ENCODE data around the gene DAW1.
"Not testable (repeated sequence)": the region's sequence is repeated elsewhere in the genome, so short reads cannot be mapped to it uniquely, and the experiment has no call there.

DAW1 gene

DNA sequence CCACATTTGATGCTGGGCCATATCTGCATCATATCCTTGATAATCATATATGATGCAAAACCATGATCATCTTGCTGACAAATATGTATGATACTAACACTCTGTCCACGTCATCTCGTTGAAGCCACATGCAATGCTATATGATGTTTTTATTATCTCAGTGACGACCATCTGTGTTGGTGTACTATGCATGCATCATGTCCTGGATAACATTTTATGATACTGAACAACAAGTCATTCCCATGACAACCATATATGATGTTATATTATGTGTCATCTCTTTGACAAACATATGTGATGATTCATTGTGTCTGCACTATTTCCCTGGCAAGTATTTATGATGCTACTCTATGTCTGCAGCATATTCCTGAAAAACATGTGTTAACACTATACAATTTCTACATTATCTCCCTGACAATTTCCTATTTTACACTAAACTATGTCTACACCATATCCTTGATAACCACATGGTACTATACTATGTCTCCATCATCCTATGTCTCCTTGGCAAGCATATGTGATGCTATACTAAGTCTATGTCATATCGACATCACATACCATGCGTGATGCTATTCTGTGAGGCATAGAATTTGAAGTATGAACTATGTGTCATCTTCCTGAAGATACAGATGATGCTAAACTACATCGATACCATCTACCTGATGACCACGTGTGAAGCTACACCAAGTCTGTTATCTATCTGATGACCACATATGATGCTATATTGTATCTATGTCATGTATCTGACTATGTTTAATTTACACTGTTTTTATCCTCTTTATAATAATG lies 37.0 kb downstream of the DAW1 start:
- peak; percentile 52 for FAIRE-seq
- DNase-seq (ENCODE audit: low spot score): no peak

DNA sequence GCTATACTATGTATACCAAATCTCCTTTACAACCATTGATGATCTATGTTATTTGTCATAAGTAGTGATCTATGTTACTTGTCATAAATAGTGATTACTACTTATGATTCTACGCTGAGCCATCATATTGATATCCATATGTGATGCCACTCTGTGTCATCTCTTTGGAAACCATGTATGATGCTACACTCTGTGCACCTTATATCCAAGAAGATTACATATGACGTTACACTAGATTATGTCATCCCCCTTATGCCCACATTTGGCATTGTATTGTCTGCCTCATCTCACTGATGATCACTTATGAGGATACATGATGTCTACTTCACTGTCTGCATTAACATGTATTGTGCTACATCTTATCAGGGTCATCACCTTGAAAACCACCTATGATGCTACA lies 42.9 kb downstream of the DAW1 start:
- FAIRE-seq (peak; percentile 63), DNase-seq (ENCODE audit: low spot score) (no peak)

DNA sequence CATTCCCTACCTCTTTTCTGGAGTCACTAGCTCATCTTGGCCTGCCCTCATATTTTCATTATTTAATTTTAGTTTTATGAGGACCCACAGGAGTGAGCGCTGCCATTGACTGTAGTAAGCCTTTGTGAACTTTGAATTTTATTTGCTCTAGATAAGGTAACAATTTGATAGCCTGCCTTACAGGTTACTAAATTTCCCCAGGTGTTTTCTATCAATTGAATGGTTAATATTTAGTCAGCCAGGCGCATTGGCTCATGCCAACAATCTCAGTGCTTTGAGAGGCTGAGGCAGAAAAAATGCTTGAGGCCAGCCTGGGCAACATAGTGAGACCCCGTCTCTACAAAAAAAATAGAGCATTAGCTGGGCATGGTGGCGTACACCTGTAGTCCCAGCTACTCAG lies 50.2 kb downstream of the DAW1 start:
- FAIRE-seq (no peak), DNase-seq (ENCODE audit: low spot score) (no peak)

DNA sequence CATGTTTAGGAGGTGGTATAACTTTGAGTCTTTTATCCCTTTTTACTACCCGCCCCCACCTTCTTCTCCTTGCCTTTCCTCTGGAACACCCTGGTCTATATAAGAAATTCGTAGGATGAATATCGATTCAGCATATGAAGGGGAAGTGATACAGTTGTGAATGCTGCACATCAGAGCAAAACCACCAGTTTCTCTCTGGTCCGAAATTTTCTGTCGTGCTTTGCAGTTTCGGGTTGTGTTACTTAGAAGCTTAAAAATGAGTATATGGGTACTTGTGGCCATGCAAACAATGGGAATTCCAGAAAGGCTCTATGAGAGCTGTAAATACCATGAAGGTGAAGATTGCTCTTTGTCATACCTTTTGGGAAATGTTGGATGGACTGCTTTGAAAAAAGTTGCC lies 60.6 kb downstream of the DAW1 start:
- FAIRE-seq: no peak
- no peak for DNase-seq (ENCODE audit: low spot score)

DNA sequence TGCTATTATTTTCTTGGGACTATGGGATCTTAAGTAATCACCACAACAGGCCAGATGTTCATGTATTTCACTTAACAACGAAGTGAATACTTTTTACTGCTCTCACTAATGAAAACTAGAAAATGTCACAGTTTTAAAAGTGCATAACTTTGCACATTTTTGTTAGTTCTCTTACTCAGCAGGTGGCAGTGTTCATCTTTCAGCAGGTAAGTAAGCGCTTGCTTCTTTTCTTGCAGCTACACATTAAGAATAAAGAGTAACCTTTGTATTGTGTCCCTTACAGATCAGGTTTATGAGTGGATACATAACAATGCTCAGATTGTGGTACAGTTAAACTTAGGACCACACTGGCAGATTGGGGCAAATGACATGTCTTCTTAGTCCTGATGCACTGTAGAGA lies 61.0 kb downstream of the DAW1 start:
- peak; percentile 13 for FAIRE-seq
- no peak for DNase-seq (ENCODE audit: low spot score)

DNA sequence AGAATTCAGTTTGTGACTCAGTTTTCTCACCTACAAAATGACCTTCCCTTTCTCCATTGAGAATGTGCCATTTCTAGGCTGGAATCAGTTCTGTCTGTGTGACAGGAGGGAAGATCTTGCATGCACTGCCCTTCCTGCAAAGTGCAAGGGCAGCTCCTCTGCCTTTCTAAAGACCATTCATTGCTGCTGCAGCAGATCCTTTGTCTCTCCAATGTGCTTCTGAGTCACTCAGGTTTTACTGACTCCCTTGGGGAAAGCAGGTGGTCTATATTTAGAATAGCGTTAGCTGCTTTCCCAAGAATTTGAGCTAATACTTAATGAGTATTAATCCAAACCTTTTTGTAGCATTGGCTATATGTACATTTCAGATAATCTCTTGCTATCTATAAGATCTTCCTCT lies 62.5 kb downstream of the DAW1 start:
- FAIRE-seq (no peak), DNase-seq (ENCODE audit: low spot score) (peak; percentile 24)

DNA sequence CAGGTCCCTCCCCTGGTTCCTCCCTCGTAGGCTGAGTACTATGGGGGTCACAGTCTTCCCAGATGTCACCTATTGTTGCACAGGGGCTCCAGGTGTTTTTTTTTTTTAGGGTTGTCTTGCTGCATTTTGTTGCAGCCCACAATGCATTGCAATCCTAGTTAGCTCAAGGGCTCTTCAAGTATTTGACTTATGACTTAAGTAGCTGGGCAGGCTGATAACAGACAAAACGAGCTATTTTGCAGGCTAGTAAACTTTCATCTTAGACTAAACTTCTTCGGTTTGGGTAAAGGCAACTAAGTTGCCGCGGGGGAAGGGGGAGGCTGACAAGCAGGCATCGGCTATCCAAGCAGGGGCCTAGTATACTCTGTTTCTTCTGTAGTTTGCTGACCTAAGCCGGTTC lies 64.8 kb downstream of the DAW1 start:
- not testable (repeated sequence) for FAIRE-seq; DNase-seq (ENCODE audit: low spot score)

DNA sequence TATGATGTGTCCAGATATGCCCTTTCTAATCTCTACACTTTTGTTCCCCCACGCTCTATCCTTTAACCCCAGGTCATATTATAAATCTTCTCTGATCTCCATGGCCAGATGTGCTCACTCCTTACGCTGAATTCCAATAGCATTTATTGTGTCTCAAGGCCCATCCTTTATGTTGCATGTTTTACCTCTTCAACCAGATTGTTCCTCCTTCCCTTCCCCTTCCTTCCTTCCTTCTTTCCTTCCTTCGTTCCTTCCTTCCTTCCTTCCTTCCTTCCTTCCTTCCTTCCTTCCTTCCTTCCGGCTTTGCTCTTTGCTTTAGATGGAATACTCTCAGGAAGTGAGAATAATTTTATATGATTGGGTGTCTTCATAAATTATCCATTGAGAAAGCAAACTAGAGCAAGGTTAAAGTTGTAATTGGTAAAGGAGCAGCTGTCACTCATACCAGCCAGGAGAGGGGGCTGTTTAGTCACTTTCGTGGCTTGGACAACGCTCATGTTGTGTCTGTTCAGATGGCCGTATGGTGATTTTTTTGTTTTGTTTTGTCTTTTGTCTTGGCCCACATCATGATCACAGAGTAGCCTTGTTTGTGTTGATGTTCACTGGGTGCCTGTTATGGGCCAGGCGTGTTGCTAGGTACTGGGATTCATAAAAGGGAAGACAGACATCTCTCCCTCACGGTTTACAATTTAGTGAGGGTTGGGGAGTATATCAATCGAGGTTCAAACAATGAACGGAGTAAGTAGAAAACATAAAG lies 68.0 kb downstream of the DAW1 start:
- FAIRE-seq (no peak), DNase-seq (ENCODE audit: low spot score) (peak; percentile 51)

DNA sequence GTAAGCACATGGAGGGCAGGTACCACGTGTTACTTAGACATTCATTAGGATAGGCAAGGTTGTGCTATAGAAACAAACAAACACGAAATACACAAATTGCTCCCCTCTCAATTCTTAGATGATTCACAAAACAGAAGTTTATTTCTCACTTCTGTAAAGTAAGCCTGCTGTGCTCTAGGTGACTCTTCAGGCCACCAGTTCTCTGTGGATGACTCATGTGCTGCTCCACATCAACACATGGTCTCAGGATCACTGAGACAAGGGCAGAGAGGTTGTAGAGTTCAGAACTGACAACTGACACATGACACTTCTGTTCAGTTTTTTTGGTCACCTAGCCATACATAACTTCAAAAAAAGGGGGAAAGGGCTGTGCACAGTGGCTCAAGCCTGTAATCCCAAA lies 70.6 kb downstream of the DAW1 start:
- no peak for DNase-seq (ENCODE audit: low spot score)
- no peak for FAIRE-seq

DNA sequence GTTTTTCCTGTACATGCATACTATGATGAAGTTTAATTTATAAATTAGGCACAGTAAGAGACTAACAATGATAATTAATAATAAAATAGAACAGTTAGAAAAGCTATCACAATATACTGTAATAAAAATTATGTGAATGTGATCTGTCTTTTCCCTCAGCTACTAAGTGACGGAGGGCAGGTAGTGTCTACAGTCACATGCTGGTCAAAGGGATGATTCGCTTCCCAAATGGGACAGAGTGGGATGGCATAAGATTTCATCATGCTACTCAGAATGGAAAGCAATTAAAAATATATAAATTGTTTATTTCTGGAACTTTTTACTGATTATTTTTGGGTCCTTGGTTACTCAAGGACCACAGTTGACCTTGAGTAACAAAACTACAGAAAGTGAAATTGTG lies 71.5 kb downstream of the DAW1 start:
- DNase-seq (ENCODE audit: low spot score): no peak
- no peak for FAIRE-seq

DNA sequence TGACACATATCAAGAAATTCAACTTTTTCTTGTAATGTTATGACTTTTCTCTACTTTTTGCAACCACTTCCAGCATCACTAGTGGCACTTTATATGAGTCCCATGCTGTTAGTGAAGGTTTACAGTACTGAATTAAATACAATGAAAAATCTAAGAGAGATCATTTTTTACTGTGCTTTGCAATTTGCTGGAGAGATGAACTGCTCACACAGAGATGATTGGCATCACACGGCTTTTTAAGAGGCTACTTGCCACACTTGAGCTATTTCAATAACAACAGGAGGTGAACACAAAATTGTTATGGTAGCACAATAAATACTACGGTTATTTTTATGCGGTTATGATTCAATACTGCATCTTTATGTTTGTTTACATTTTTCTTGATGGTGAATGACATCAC lies 88.9 kb downstream of the DAW1 start:
- DNase-seq (ENCODE audit: low spot score) (no peak), FAIRE-seq (no peak)

DNA sequence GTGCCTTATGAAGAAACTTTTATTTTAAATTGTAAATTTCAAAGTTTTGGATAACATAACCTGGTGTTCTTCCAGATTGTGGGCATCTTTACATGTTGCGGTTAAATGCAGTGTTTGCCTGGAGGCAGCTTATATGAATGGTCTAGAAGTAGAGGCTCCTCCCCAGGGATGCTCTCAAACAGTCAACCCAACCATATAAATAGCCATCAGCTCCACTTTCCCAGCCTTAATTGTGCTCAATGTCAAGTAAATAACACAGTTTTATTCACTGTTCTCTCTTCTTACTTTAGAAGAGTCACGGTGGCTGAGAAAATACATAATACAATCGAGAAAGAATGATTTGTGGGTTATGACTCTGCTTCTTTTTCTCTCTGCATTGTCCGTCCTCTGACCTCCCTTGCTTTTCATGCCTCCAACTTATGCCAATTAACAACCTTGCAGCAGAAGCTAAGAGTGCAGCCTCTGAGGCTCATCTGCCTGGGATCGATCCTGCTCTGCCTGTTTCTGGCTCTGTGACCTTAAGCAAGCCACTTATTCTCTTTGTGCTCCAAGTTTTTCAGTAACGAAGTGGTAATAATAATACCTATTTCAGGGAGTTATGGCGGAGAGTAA lies 100.3 kb downstream of the DAW1 start:
- FAIRE-seq: no peak
- no peak for DNase-seq (ENCODE audit: low spot score)

DNA sequence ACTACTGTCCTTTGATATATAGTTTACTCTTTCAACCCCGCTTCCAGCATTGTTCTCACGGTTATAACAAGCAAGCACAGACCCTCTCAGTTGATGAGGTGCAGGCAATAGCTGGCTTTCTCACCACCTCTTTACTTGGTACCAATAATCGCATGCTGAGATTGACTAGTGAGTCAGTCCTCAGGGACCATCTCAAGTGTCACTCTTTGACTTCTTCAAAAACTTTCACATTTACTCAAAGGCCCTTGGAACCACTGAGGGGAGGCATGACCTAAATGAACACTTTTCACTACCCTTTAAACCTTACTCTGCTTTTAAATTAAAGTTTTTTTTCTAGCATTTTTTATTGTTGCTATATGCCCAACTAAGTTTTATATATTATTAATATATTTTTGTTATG lies 101.8 kb downstream of the DAW1 start:
- no peak for FAIRE-seq
- DNase-seq (ENCODE audit: low spot score): no peak
